ENCODE data around the gene ANGPTL7.

GRCh38 chr1:11198257-11198656 lies 9.1 kb downstream of the ANGPTL7 start:
- no peak for TF ChIP-seq POLR2AphosphoS5 (IDR thresholded peaks at IDR 0.05)
- TF ChIP-seq CTCF (IDR thresholded peaks at IDR 0.05) = no peak
- no peak for TF ChIP-seq POLR2A (IDR thresholded peaks at IDR 0.05)

All from breast epithelium (tissue), 3 donors.